DOHH2 (cell line): ENCODE measurements around the gene SRPX.

Source experiments
- CTCF ChIP-seq: fragments of 200-600 bp; sonication (generic); IDR thresholded peaks from one replicate; pipeline ENCODE4 v1.5.1; 2014; ENCODE audit warnings: antibody characterized with exemption, mild to moderate bottlenecking, low read depth, low read length; ENCODE audit not compliant: poor library complexity, severe bottlenecking
- EZH2phosphoT487 ChIP-seq: fragments of 200-600 bp; sonication (generic); IDR thresholded peaks from 2 replicates; pipeline ENCODE4 v1.6.1; 2017; ENCODE audit warnings: borderline replicate concordance, mild to moderate bottlenecking, antibody characterized with exemption, low read length, moderate library complexity, mixed read lengths

- TF ChIP-seq CTCF (no peak), EZH2phosphoT487 (no peak)
Measured at GRCh38 chrX:38220415-38221390, at the start of gene SRPX.
